ENCODE data around the gene DDT.
"Not testable (repeated sequence)": the region's sequence is repeated elsewhere in the genome, so short reads cannot be mapped to it uniquely, and the experiment has no call there.

Gene DDT

GRCh38 chr22:23970816-23971486 lies 3.3 kb downstream of the DDT start:
- Histone ChIP-seq H3K27me3 (ENCODE audit: insufficient read depth, low read depth) (no peaks in the 10 kb centered on the region), H3K9ac (no peak overlapping the region), H2AFZ (ENCODE audit: low read depth) (no peak overlapping the region), H3K79me2 (ENCODE audit: insufficient read depth, low read depth) (no peaks in the 10 kb centered on the region), H3K4me2 (no peak overlapping the region), H3K4me1 (ENCODE audit: low read depth, poor library complexity, severe bottlenecking) (no peaks in the 10 kb centered on the region), H4K20me1 (ENCODE audit: insufficient read depth) (no peaks in the 10 kb centered on the region), H3K36me3 (ENCODE audit: insufficient read depth) (no peaks in the 10 kb centered on the region), H3K27ac (no peak overlapping the region), H3K4me3 (IDR thresholded peaks at IDR 0.05; ENCODE audit: insufficient read depth, low read depth, low read length) (no peak overlapping the region)
- TF ChIP-seq, protein P1, sequence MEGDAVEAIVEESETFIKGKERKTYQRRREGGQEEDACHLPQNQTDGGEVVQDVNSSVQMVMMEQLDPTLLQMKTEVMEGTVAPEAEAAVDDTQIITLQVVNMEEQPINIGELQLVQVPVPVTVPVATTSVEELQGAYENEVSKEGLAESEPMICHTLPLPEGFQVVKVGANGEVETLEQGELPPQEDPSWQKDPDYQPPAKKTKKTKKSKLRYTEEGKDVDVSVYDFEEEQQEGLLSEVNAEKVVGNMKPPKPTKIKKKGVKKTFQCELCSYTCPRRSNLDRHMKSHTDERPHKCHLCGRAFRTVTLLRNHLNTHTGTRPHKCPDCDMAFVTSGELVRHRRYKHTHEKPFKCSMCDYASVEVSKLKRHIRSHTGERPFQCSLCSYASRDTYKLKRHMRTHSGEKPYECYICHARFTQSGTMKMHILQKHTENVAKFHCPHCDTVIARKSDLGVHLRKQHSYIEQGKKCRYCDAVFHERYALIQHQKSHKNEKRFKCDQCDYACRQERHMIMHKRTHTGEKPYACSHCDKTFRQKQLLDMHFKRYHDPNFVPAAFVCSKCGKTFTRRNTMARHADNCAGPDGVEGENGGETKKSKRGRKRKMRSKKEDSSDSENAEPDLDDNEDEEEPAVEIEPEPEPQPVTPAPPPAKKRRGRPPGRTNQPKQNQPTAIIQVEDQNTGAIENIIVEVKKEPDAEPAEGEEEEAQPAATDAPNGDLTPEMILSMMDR (conservative IDR thresholded peaks at IDR 0.05; ENCODE audit: low read depth, low read length), result no peak

GRCh38 chr22:23970201-23970641 lies 4.0 kb downstream of the DDT start:
- H3K4me2 ChIP-seq, result no peak overlapping the region
- no peaks in the 10 kb centered on the region for H3K36me3 ChIP-seq (ENCODE audit: insufficient read depth)
- H3K9ac ChIP-seq, result no peak overlapping the region
- H4K20me1 ChIP-seq (ENCODE audit: insufficient read depth), result no peaks in the 10 kb centered on the region
- H3K4me3 ChIP-seq (IDR thresholded peaks at IDR 0.05; ENCODE audit: insufficient read depth, low read depth, low read length), result no peak overlapping the region
- no peaks in the 10 kb centered on the region for H3K27me3 ChIP-seq (ENCODE audit: insufficient read depth, low read depth)
- H3K79me2 ChIP-seq (ENCODE audit: insufficient read depth, low read depth), result no peaks in the 10 kb centered on the region
- no peak overlapping the region for H2AFZ ChIP-seq (ENCODE audit: low read depth)
- H3K4me1 ChIP-seq (ENCODE audit: low read depth, poor library complexity, severe bottlenecking), result no peaks in the 10 kb centered on the region
- no peak overlapping the region for H3K27ac ChIP-seq
- TF ChIP-seq, protein P1 (conservative IDR thresholded peaks at IDR 0.05; ENCODE audit: low read depth, low read length), result no peak

GRCh38 chr22:23969071-23969470 lies 5.2 kb downstream of the DDT start:
- Histone ChIP-seq H3K9ac (no peak overlapping the region), H3K36me3 (ENCODE audit: insufficient read depth) (no peaks in the 10 kb centered on the region), H3K4me3 (IDR thresholded peaks at IDR 0.05; ENCODE audit: insufficient read depth, low read depth, low read length) (no peak overlapping the region), H4K20me1 (ENCODE audit: insufficient read depth) (no peaks in the 10 kb centered on the region), H3K4me1 (ENCODE audit: low read depth, poor library complexity, severe bottlenecking) (no peaks in the 10 kb centered on the region), H3K27ac (no peak overlapping the region), H2AFZ (ENCODE audit: low read depth) (no peak overlapping the region), H3K27me3 (ENCODE audit: insufficient read depth, low read depth) (no peaks in the 10 kb centered on the region), H3K79me2 (ENCODE audit: insufficient read depth, low read depth) (no peaks in the 10 kb centered on the region), H3K4me2 (no peak overlapping the region)
- TF ChIP-seq, protein P1 (conservative IDR thresholded peaks at IDR 0.05; ENCODE audit: low read depth, low read length), result no peak

GRCh38 chr22:23966568-23966967 lies 7.7 kb downstream of the DDT start, which contains the start of gene DDTL:
Gene DDTL, plus strand, starts transcription at chr22:23966888. Its CDS starts 27 bp downstream, at chr22:23966915.
- H3K79me2 ChIP-seq (ENCODE audit: insufficient read depth, low read depth); H3K4me2 ChIP-seq; H3K27me3 ChIP-seq (ENCODE audit: insufficient read depth, low read depth); H3K9ac ChIP-seq; H4K20me1 ChIP-seq (ENCODE audit: insufficient read depth); H2AFZ ChIP-seq (ENCODE audit: low read depth); H3K4me1 ChIP-seq (ENCODE audit: low read depth, poor library complexity, severe bottlenecking); H3K4me3 ChIP-seq (IDR thresholded peaks at IDR 0.05; ENCODE audit: insufficient read depth, low read depth, low read length); H3K36me3 ChIP-seq (ENCODE audit: insufficient read depth); H3K27ac ChIP-seq: not testable (repeated sequence)

DNA sequence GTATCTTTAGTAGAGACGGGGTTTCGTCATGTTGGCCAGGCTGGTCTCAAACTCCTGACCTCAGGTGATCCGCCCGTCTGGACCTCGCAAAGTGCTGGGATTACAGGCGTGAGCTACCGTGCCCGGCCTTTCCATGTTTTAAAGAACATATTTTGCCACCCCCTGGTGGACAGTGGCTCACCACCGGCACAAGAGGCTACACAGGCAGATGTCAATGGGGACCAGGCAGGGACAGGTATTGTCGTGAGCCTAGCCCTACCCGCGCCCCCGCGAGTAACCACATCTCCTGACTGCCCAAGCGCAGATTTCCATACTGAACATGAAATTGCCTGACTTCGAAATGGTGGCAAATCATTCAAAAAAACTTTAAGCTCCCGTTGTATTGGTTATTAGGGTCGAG lies 8.1 kb downstream of the DDT start:
- H3K4me3 ChIP-seq (IDR thresholded peaks at IDR 0.05; ENCODE audit: insufficient read depth, low read depth, low read length); H3K79me2 ChIP-seq (ENCODE audit: insufficient read depth, low read depth); H3K9ac ChIP-seq; H3K36me3 ChIP-seq (ENCODE audit: insufficient read depth); H3K4me1 ChIP-seq (ENCODE audit: low read depth, poor library complexity, severe bottlenecking); H4K20me1 ChIP-seq (ENCODE audit: insufficient read depth); H3K27ac ChIP-seq; H3K27me3 ChIP-seq (ENCODE audit: insufficient read depth, low read depth); H2AFZ ChIP-seq (ENCODE audit: low read depth); H3K4me2 ChIP-seq: not testable (repeated sequence)

DNA sequence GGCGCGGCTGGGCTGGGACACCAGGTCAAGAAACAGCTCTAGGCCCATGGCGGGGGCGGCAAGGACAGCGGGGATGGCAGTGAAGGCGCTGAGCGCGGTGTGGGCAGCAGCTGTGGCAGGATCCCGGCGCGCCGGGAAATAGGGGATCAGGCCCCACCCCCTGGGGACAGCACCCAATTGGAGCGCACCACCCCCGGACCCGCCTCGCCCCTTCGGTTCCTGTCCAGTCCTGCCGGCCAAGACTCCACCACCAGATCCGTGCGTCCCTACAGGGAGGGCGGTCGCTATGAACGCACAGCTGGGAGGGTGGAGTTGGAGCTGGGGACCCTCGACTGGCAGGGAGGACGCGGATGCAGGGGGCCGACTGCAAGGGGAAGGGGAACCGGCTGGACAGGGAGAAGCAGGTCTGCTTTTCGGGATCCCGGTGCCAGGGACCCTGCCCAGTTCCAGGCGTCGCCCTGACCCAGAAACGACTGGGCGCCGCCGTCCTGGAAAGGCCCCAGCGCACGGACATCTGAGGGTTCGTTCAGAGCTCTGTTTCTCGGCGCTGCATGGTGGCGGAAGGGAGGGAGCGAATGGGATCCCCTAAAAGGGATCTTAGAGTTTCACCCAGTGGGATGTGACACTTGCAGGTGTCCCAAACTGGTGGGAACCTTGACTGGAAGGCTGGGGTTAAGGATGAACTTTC lies 13.0 kb downstream of the DDT start, which contains the start of gene GSTT2B:
GSTT2B (minus strand) TSS at position 112 of the 688 bp plus-strand sequence; CDS start at position 48, 64 bp downstream.
- H3K4me1 ChIP-seq (ENCODE audit: low read depth, poor library complexity, severe bottlenecking); H2AFZ ChIP-seq (ENCODE audit: low read depth); H3K4me3 ChIP-seq (IDR thresholded peaks at IDR 0.05; ENCODE audit: insufficient read depth, low read depth, low read length); H3K79me2 ChIP-seq (ENCODE audit: insufficient read depth, low read depth); H3K27me3 ChIP-seq (ENCODE audit: insufficient read depth, low read depth); H3K36me3 ChIP-seq (ENCODE audit: insufficient read depth); H3K4me2 ChIP-seq; H3K9ac ChIP-seq; H3K27ac ChIP-seq; H4K20me1 ChIP-seq (ENCODE audit: insufficient read depth): not testable (repeated sequence)

Measured in KMS-11 (cell line).